PC-9 (cell line): Measurements from ENCODE around the gene CAMTA1. TPM values are rescaled to one million over a fixed set of nuclear protein-coding genes. Genes with fewer than 3 reads are reported as not detected.

ENCODE experiments used
- BruUV-seq: library from RNA; stranded (reverse); fragments of 400-500 nt; replicated peaks from 2 replicates; lab custom pipeline; 2021; lab: Mats Ljungman, UMichigan
- CTCF ChIA-PET: fragments of 300-600 bp; sonication (Branson Sonifier 250); formaldehyde crosslinking; loops from one replicate; lab custom pipeline; 2022; ENCODE audit warnings: antibody characterized with exemption; lab: Charles Lee
- POLR2A ChIA-PET: fragments of 300-600 bp; sonication (Branson Sonifier 250); formaldehyde crosslinking; loops from one replicate; lab custom pipeline; 2022; ENCODE audit warnings: antibody characterized with exemption; ENCODE audit not compliant: unreplicated experiment; lab: Charles Lee
- DNase-seq, 2 experiments: peaks; one replicate each; pipeline versions ENCODE4 v3.0.0 to v3.0.0-alpha.2; 2015 to 2022; ENCODE audit warnings: mixed read lengths in 1 of 2
- H2AFZ ChIP-seq: fragments of 200-600 bp; sonication (generic); 2 replicates; pipeline ENCODE4 v1.8.1; 2017; ENCODE audit warnings: antibody characterized with exemption
- H3F3A ChIP-seq: fragments of 200-600 bp; sonication (generic); 2 replicates; pipeline ENCODE4 v1.8.1; 2017; ENCODE audit warnings: antibody characterized with exemption, mild to moderate bottlenecking, low read depth; ENCODE audit not compliant: insufficient read depth
- H3K27ac ChIP-seq: fragments of 200-600 bp; sonication (generic); 2 replicates; pipeline ENCODE4 v1.6.1; 2016; ENCODE audit warnings: mixed run types
- H3K27me3 ChIP-seq: fragments of 200-600 bp; sonication (generic); 2 replicates; pipeline ENCODE4 v1.6.1; 2016; ENCODE audit warnings: low read depth, mixed run types; ENCODE audit not compliant: insufficient read depth
- H3K36me3 ChIP-seq: fragments of 200-600 bp; sonication (generic); 2 replicates; pipeline ENCODE4 v1.6.1; 2016; ENCODE audit warnings: low read depth, mixed run types
- H3K4me1 ChIP-seq: fragments of 200-600 bp; sonication (generic); replicated peaks from 2 replicates; pipeline ENCODE4 v1.6.1; 2016; ENCODE audit warnings: mixed run types; ENCODE audit not compliant: insufficient read depth
- H3K4me2 ChIP-seq: fragments of 200-600 bp; sonication (generic); 2 replicates; pipeline ENCODE4 v1.6.1; 2017; ENCODE audit warnings: mixed run types
- H3K4me3 ChIP-seq: fragments of 200-600 bp; sonication (generic); 2 replicates; pipeline ENCODE4 v1.6.1; 2016; ENCODE audit warnings: mixed run types
- H3K79me2 ChIP-seq: fragments of 200-600 bp; sonication (generic); 2 replicates; pipeline ENCODE4 v1.6.1; 2017; ENCODE audit warnings: low read depth, mixed run types
- H3K9me2 ChIP-seq: fragments of 200-600 bp; sonication (generic); 2 replicates; pipeline ENCODE4 v1.8.1; 2017; ENCODE audit warnings: mild to moderate bottlenecking; ENCODE audit not compliant: insufficient read depth
- H3K9me3 ChIP-seq: fragments of 200-600 bp; sonication (generic); 2 replicates; pipeline ENCODE4 v1.8.1; 2016; ENCODE audit warnings: low read depth; ENCODE audit not compliant: insufficient read depth
- H4K20me1 ChIP-seq: fragments of 200-600 bp; sonication (generic); 2 replicates; pipeline ENCODE4 v1.8.1; 2017; ENCODE audit not compliant: insufficient read depth
- CTCF ChIP-seq: fragments of 200-600 bp; sonication (generic); conservative IDR thresholded peaks from 2 replicates; pipeline ENCODE4 v1.6.1; 2017; ENCODE audit warnings: mixed run types, antibody characterized with exemption, mild to moderate bottlenecking, moderate library complexity
- EZH2 ChIP-seq: fragments of 200-600 bp; sonication (generic); IDR thresholded peaks from 2 replicates; pipeline ENCODE4 v1.8.0; 2017; ENCODE audit warnings: antibody characterized with exemption, low read depth
- intact Hi-C: fragments of 100-400 bp; cut with micrococcal nuclease; formaldehyde crosslinking; loops from one replicate; pipeline ENCODE4 v1.10.0; 2022; ENCODE audit not compliant: unreplicated experiment
- total RNA-seq: library from RNA; stranded (reverse); gene quantifications from 2 replicates; pipeline ENCODE4 v1.2.3, GENCODE V29; 2021

Gene CAMTA1
- total RNA-seq, 1 experiment from 2014 or later = 72.3 TPM

DNA sequence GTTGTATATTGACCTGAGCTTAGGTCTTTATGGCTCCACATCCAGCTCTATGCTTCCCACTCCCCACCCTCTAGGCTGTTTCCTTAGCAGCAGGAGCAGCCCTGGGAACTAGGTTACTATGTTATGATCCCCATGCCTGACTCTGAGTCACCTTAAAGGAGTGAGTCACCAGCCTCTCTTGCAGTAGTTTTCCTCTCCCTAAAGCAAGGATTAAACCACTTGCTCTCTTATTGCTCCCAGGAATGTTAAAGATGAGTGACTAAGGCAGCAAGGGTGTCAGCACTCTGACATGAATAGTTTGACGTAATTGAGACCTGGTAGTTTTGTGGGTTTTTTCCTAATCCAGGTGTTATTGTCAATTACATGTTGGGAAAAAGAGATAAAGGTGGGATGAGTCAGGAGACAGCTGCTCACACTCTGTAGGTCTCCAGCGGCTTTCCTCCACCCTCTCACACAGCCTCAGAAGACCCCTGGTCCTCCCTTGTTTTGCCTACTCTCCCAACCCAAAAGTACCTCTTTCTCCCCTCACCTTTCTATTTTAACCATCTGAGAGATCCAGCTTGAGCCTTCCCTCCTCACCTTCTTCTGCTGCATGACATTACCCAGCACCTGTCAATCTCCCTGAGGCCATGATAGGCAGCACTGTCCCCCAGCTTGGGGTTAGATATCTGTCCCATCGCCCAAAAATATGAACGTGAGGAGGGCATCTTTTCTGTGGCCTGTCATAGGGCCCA is 616.7 kb downstream of the CAMTA1 start:
- H3K4me3 ChIP-seq = no peak overlapping the region
- POLR2A ChIA-PET = interaction anchor here (0.6 to 0.7 kb wide), 2 partner anchors 226 to 701 kb away, joined by 3 to 8 read pairs; partner anchors contain the start of gene DNAJC11
- no peaks in the 10 kb centered on the region for H3K79me2 ChIP-seq
- DNase-seq = peak; percentile 65 to 84
- TF ChIP-seq CTCF = no peak
- TF ChIP-seq EZH2 = no peak
- H3K9me3 ChIP-seq = no peaks in the 10 kb centered on the region
- H2AFZ ChIP-seq = no peak overlapping the region
- H4K20me1 ChIP-seq = no peaks in the 10 kb centered on the region
- no peaks in the 10 kb centered on the region for H3F3A ChIP-seq
- no TSS peak for BruUV-seq
- no peaks in the 10 kb centered on the region for H3K9me2 ChIP-seq
- CTCF ChIA-PET = no interaction called here
- H3K4me1 ChIP-seq = no peaks in the 10 kb centered on the region
- intact Hi-C loops = no loop called here
- no peak overlapping the region for H3K27ac ChIP-seq
- H3K36me3 ChIP-seq = no peaks in the 10 kb centered on the region
- no peak overlapping the region for H3K4me2 ChIP-seq
- 0 out of 2 replicates have a peak, but pooled peaks cover 2% of the 10 kb centered on the region for H3K27me3 ChIP-seq

DNA sequence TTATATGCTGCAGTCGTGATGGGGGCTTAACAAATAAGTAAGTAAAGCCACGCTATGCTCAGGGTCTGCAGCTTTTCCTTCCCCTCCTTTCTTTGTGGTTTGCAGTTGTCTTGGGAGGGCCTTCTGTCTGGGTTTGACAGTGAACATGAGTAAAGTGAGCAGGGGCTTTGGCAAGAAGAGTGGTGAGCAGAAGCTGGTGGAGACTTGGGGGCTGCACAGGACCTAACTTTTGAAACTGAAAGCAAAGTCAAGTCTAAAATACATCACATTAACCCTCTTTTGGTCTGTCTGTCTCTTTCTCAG is 617.2 kb downstream of the CAMTA1 start:
- ChIA-PET CTCF (no interaction called here), POLR2A (interaction anchor here (0.7 kb wide), 1 partner anchor 227 kb away, joined by 8 read pairs; no protein-coding TSS in a partner anchor)
- Histone ChIP-seq H3F3A (no peaks in the 10 kb centered on the region), H3K9me2 (no peaks in the 10 kb centered on the region), H2AFZ (no peak overlapping the region), H3K9me3 (no peaks in the 10 kb centered on the region), H3K4me1 (no peaks in the 10 kb centered on the region), H4K20me1 (no peaks in the 10 kb centered on the region), H3K27ac (no peak overlapping the region), H3K79me2 (no peaks in the 10 kb centered on the region), H3K27me3 (0 out of 2 replicates have a peak, but pooled peaks cover 2% of the 10 kb centered on the region), H3K4me2 (no peak overlapping the region), H3K36me3 (no peaks in the 10 kb centered on the region), H3K4me3 (no peak overlapping the region)
- TSS peak; percentile 45 for BruUV-seq
- TF ChIP-seq CTCF = no peak
- TF ChIP-seq EZH2 = no peak
- DNase-seq = no peak
- intact Hi-C loops = no loop called here

GRCh38 chr1:7403265-7404045 is 618.2 kb downstream of the CAMTA1 start:
- H3K9me2 ChIP-seq = no peaks in the 10 kb centered on the region
- no peak overlapping the region for H3K27ac ChIP-seq
- no peaks in the 10 kb centered on the region for H3F3A ChIP-seq
- H3K4me3 ChIP-seq = no peak overlapping the region
- no peaks in the 10 kb centered on the region for H3K79me2 ChIP-seq
- no TSS peak for BruUV-seq
- H2AFZ ChIP-seq = no peak overlapping the region
- no peak for DNase-seq
- H4K20me1 ChIP-seq = no peaks in the 10 kb centered on the region
- H3K4me1 ChIP-seq = no peaks in the 10 kb centered on the region
- H3K36me3 ChIP-seq = no peaks in the 10 kb centered on the region
- peaks cover 5% of the 10 kb centered on the region; the same call in 1 of the 2 replicates for H3K27me3 ChIP-seq
- H3K9me3 ChIP-seq = no peaks in the 10 kb centered on the region
- no peak overlapping the region for H3K4me2 ChIP-seq
- ChIA-PET CTCF (no interaction called here), POLR2A (no interaction called here)
- intact Hi-C loops = no loop called here
- TF ChIP-seq EZH2 (no peak), CTCF (no peak)
